ENCODE results near the gene GDF9.
A peak's percentile ranks its signal among the peaks of the same experiment; 100 is the strongest.

The GDF9 gene

DNA sequence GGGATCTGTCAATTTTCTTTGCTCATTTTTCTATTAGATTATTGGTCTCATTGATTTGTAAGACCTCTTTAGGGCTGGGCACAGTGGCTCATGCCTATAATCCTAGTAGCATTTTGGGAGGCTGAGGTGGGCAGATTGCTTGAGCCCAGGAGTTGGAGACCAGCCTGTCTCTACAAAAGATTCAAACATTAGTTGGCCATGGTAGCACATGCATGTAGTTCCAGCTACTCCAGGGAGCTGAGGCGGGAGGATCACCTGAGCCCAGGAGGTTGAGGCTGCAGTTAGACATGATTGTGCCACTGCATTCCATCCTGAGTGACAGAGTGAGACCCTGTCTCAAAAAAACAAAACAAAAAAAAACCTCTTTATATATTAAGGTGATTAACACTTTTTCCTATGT lies 29.4 kb downstream of the GDF9 start:
- DNase-seq (ENCODE audit: low spot score), result no peak
- TF ChIP-seq, protein P1, sequence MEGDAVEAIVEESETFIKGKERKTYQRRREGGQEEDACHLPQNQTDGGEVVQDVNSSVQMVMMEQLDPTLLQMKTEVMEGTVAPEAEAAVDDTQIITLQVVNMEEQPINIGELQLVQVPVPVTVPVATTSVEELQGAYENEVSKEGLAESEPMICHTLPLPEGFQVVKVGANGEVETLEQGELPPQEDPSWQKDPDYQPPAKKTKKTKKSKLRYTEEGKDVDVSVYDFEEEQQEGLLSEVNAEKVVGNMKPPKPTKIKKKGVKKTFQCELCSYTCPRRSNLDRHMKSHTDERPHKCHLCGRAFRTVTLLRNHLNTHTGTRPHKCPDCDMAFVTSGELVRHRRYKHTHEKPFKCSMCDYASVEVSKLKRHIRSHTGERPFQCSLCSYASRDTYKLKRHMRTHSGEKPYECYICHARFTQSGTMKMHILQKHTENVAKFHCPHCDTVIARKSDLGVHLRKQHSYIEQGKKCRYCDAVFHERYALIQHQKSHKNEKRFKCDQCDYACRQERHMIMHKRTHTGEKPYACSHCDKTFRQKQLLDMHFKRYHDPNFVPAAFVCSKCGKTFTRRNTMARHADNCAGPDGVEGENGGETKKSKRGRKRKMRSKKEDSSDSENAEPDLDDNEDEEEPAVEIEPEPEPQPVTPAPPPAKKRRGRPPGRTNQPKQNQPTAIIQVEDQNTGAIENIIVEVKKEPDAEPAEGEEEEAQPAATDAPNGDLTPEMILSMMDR (IDR thresholded peaks at IDR 0.05; ENCODE audit: extremely low read depth, missing control alignments), result no peak

DNA sequence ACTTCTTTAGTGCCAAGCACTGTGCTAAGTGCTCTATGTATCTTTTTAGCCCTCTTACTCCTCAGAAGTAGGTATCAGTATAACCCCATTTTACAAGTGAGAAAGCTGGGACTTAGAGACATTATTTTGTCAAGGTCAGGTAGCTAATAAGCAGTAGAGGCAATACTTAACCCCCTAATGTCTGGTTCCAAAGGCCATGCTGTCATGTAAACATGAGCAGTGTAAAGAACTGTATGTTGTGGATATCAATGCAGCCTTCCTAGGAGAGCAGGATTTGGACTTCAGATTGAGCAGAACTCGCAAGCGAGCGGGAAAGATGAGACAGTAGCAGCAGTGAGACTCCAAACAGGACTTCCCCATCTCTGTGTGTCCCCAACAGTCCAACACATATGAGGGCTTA lies 32.2 kb downstream of the GDF9 start:
- TF ChIP-seq, protein P1 (IDR thresholded peaks at IDR 0.05; ENCODE audit: extremely low read depth, missing control alignments), result no peak

DNA sequence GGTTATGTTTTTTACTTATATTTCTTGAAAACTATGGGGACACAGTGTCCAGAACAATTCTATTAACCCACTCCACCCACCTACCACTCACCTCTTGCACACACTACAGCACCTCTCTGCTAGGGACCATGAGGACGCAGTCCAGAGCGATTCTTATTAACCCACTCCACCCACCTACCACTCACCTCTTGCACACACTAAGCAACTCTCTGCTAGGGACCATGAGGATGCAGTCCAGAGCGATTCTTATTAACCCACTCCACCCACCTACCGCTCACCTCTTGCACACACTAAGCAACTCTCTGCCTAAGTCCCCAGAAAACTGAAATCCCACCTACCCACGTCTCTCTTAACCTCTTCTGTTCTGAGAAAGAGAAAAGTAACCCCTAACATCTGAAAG lies 33.7 kb downstream of the GDF9 start:
- no peak for DNase-seq (ENCODE audit: low spot score)
- TF ChIP-seq, protein P1 (IDR thresholded peaks at IDR 0.05; ENCODE audit: extremely low read depth, missing control alignments), result no peak

More for the DNA sequence above, 32.2 kb downstream of the GDF9 start:
- DNase-seq (ENCODE audit: low spot score), result no peak

DNA sequence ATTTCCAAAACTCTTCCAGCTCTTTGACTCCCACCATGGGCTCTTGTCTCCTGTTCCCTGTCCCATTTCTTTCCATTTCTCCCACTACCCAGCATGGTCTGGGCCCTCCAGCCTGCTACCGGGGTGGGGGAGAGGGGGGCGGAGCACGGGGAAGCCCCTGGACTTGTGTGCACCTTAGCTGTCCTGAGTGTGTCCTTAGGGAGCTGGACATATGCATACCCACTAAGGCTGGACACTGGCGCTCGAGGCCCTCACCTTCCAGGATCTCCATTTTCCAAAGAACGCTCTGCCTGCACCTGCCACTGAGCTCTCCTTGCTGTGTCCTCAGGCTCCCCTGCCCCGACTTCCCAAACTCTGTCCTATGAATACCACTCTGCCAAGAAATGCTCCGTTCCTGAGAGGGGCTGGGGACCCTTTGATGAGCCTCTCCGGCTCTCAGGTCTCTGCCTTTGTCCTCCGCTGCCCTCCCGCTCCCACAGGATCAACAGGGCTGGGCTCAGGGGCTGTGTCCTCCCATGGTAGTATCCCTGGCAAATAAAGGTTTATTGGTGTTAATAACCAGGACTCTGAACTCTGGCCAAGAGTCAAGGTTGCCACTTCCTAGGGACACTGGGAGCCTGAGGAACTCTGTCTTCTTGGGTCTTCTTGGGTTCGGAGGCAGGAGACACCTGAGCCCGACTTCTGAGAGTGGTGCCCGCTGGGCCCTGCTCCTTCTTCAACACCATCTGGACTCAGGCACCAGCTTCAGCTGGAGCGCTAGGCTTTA lies 35.0 kb downstream of the GDF9 start:
- DNase-seq (ENCODE audit: low spot score), result no peak
- TF ChIP-seq, protein P1 (IDR thresholded peaks at IDR 0.05; ENCODE audit: extremely low read depth, missing control alignments), result no peak

DNA sequence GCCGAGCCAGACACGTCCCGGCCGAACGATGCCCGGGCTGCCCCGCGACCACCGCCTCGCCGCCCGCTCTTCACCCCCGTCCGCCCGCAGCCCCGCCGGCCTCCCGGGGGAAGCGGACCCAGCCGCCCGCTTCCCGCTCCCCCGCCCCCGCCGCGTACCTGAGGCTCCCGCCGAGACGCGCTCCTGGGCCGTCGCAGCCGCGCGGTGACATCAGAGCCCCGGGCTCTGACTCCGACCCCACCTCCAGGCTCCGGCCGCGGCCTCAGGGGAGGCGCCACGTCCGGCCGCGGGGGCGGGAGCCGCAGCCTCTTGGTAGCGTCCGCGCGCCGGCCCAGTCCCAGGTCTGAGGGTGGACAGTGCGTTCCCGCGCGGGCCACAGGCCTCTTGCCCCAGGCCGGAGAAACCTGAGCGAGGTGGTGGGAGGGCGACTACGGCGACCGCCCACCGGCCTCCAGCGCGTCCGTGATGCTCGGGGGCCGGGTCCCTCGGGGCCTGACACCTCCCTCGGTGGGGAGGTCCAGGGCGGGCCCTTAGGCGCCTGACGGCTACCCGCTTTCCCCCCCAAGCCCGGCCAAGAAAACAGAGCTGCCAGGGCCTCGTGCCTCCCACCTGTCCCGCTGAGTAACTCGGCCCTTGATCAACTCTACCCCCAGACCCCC lies 35.7 kb downstream of the GDF9 start, which contains the start of gene SHROOM1:
SHROOM1 (minus strand) TSS at position 212 of the 659 bp plus-strand sequence. CDS start 4,507 bp downstream, outside the sequence.
- peak; percentile 93 for DNase-seq (ENCODE audit: low spot score)
- TF ChIP-seq, protein P1 (IDR thresholded peaks at IDR 0.05; ENCODE audit: extremely low read depth, missing control alignments), result no peak

DNA sequence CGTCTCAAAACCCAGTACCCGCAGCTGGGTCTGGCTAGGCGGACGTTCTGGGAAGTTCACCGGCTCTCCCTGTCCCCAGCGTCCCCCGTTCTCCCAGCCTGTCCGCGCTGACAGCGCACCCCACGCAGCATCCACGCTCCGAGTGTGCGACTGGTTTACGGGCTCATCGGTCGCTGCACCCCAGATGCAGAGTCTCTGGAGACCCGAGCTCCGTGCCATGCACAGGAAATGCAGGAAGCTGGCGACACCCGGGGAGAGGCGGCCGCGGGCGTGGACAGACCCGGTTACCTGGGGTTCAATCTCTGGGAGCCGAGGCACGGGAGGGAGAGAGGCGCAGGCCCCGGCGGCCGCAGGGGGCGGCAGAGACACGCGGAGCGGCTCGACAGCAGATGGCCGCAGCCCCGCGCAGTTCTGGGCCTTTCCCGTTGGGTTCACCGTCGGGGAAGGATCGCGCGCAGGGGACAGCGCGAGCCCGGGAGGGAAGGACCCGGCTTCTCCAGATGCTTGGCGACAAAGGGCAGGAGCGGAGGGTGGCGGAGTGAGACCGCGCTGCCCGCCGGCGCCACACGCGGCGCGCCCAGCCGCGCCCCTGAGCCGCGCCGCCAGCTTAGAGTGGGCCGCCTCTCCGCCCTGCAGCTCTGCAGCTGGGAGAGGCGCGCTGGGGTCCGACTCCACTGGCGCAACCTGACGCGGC lies 36.4 kb downstream of the GDF9 start:
- peak; percentile 96 for DNase-seq (ENCODE audit: low spot score)
- TF ChIP-seq, protein P1 (IDR thresholded peaks at IDR 0.05; ENCODE audit: extremely low read depth, missing control alignments), result peak; percentile 78

Data from GM20000 (cell line).